ENCODE measurements around the gene HK2.

HK2 gene

DNA sequence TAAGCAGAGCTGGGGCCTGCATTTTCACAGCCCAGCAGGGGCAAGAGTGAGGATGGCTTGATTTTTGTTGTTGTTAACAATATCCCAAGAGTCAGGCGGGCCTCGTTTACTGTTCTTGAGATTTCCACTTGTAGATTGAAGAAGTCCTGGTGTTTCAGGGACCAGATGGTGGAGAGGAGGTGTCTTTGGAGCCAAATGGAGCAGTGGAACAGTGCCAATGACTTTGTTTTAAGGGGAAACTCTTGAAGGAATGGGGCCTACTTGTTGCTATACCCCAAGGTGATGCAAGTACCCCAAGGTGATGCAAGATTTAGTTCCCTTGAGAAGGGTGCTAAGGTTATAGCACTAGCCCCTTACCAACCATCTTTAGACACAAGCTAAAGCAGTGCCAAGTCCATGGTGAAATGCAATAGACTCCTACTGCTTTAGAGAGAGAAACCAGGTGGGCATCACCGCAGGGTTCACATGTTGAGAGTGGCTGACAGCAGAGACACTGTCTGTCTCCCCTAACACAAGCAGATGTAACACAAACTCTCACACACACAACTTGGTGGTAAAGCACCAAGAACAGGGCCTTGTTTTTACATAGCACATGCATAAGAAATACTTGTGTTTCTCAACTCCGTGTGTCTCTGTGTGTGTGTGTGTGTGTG lies 44.0 kb downstream of the HK2 start:
- H3F3A ChIP-seq (ENCODE audit: insufficient read depth, low read length), result no peaks in the 10 kb centered on the region
- H3K9me2 ChIP-seq (ENCODE audit: low read depth, low read length), result no peaks in the 10 kb centered on the region
- H2AFZ ChIP-seq (ENCODE audit: low read length), result no peak overlapping the region
- no peaks in the 10 kb centered on the region for H4K20me1 ChIP-seq (ENCODE audit: insufficient read depth, low read length)
- H3K9me3 ChIP-seq (ENCODE audit: low read length), result no peaks in the 10 kb centered on the region
- no peak for TF ChIP-seq EZH2 (IDR thresholded peaks at IDR 0.05; ENCODE audit: borderline replicate concordance, low read length)
- TF ChIP-seq, protein P1, sequence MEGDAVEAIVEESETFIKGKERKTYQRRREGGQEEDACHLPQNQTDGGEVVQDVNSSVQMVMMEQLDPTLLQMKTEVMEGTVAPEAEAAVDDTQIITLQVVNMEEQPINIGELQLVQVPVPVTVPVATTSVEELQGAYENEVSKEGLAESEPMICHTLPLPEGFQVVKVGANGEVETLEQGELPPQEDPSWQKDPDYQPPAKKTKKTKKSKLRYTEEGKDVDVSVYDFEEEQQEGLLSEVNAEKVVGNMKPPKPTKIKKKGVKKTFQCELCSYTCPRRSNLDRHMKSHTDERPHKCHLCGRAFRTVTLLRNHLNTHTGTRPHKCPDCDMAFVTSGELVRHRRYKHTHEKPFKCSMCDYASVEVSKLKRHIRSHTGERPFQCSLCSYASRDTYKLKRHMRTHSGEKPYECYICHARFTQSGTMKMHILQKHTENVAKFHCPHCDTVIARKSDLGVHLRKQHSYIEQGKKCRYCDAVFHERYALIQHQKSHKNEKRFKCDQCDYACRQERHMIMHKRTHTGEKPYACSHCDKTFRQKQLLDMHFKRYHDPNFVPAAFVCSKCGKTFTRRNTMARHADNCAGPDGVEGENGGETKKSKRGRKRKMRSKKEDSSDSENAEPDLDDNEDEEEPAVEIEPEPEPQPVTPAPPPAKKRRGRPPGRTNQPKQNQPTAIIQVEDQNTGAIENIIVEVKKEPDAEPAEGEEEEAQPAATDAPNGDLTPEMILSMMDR (IDR thresholded peaks at IDR 0.05; ENCODE audit: low read length), result no peak
- no peak overlapping the region for H3K4me2 ChIP-seq (ENCODE audit: low read length)
- H3K4me1 ChIP-seq (ENCODE audit: insufficient read depth, low read length, severe bottlenecking), result no peaks in the 10 kb centered on the region
- H3K36me3 ChIP-seq (ENCODE audit: insufficient read depth, low read length), result peaks cover 97% of the 10 kb centered on the region
- no peaks in the 10 kb centered on the region for H3K27me3 ChIP-seq (ENCODE audit: insufficient read depth, low read length)
- H3K27ac ChIP-seq (ENCODE audit: low read depth, low read length, poor library complexity, severe bottlenecking), result no peak overlapping the region
- no peak overlapping the region for H3K4me3 ChIP-seq (ENCODE audit: low read depth, low read length, poor library complexity, severe bottlenecking)
- no peaks in the 10 kb centered on the region for H3K79me2 ChIP-seq (ENCODE audit: insufficient read depth, low read length)
- H3K9ac ChIP-seq (ENCODE audit: low read length), result no peak overlapping the region

DNA sequence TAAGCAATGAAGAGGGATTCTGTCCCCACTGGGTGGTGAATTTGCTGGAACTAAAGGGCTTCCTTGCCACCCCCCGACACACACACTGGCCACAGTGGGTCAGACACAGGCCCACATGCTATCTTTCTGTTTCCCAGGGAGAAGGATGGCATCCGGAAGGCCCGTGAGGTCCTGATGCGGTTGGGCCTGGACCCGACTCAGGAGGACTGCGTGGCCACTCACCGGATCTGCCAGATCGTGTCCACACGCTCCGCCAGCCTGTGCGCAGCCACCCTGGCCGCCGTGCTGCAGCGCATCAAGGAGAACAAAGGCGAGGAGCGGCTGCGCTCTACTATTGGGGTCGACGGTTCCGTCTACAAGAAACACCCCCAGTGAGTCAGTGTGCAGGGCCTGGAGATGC lies 44.6 kb downstream of the HK2 start:
- H2AFZ ChIP-seq (ENCODE audit: low read length), result no peak overlapping the region
- no peak overlapping the region for H3K9ac ChIP-seq (ENCODE audit: low read length)
- H3K4me3 ChIP-seq (ENCODE audit: low read depth, low read length, poor library complexity, severe bottlenecking), result no peak overlapping the region
- H3K9me3 ChIP-seq (ENCODE audit: low read length), result no peaks in the 10 kb centered on the region
- no peaks in the 10 kb centered on the region for H3F3A ChIP-seq (ENCODE audit: insufficient read depth, low read length)
- TF ChIP-seq EZH2 (IDR thresholded peaks at IDR 0.05; ENCODE audit: borderline replicate concordance, low read length), result no peak
- TF ChIP-seq, protein P1 (IDR thresholded peaks at IDR 0.05; ENCODE audit: low read length), result no peak
- H4K20me1 ChIP-seq (ENCODE audit: insufficient read depth, low read length), result no peaks in the 10 kb centered on the region
- H3K27ac ChIP-seq (ENCODE audit: low read depth, low read length, poor library complexity, severe bottlenecking), result no peak overlapping the region
- H3K4me1 ChIP-seq (ENCODE audit: insufficient read depth, low read length, severe bottlenecking), result no peaks in the 10 kb centered on the region
- H3K79me2 ChIP-seq (ENCODE audit: insufficient read depth, low read length), result no peaks in the 10 kb centered on the region
- H3K9me2 ChIP-seq (ENCODE audit: low read depth, low read length), result no peaks in the 10 kb centered on the region
- peaks cover 97% of the 10 kb centered on the region for H3K36me3 ChIP-seq (ENCODE audit: insufficient read depth, low read length)
- no peaks in the 10 kb centered on the region for H3K27me3 ChIP-seq (ENCODE audit: insufficient read depth, low read length)
- no peak overlapping the region for H3K4me2 ChIP-seq (ENCODE audit: low read length)

DNA sequence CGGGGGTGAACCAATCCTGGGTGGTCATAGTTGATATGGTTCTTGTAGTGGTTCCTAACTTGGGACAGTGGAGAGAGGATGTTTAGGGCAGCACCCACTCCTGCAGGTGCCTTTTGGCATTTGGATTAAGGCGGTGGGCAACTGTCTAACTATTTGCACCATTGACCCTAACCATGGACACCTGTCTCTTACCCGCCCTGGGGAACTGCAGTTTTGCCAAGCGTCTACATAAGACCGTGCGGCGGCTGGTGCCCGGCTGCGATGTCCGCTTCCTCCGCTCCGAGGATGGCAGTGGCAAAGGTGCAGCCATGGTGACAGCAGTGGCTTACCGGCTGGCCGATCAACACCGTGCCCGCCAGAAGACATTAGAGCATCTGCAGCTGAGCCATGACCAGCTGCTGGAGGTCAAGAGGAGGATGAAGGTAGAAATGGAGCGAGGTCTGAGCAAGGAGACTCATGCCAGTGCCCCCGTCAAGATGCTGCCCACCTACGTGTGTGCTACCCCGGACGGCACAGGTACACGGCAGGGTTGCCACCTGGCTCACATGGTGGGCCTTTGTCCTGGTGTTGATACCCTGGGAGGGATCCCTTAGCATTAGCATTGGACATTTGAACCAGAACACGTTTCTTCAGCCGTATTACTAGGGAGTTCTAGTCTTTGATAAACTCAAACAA lies 46.3 kb downstream of the HK2 start:
- Histone ChIP-seq H2AFZ (ENCODE audit: low read length) (no peak overlapping the region), H3K27ac (ENCODE audit: low read depth, low read length, poor library complexity, severe bottlenecking) (no peak overlapping the region), H3K9ac (ENCODE audit: low read length) (no peak overlapping the region), H3K4me3 (ENCODE audit: low read depth, low read length, poor library complexity, severe bottlenecking) (no peak overlapping the region), H4K20me1 (ENCODE audit: insufficient read depth, low read length) (no peaks in the 10 kb centered on the region), H3F3A (ENCODE audit: insufficient read depth, low read length) (no peaks in the 10 kb centered on the region), H3K79me2 (ENCODE audit: insufficient read depth, low read length) (no peaks in the 10 kb centered on the region), H3K4me2 (ENCODE audit: low read length) (no peak overlapping the region), H3K4me1 (ENCODE audit: insufficient read depth, low read length, severe bottlenecking) (no peaks in the 10 kb centered on the region), H3K9me2 (ENCODE audit: low read depth, low read length) (no peaks in the 10 kb centered on the region), H3K9me3 (ENCODE audit: low read length) (no peaks in the 10 kb centered on the region), H3K36me3 (ENCODE audit: insufficient read depth, low read length) (peaks cover 96% of the 10 kb centered on the region), H3K27me3 (ENCODE audit: insufficient read depth, low read length) (no peaks in the 10 kb centered on the region)
- TF ChIP-seq, protein P1 (IDR thresholded peaks at IDR 0.05; ENCODE audit: low read length), result no peak
